Upper lobe of right lung (tissue), 1 donor: Measurements from ENCODE around the gene PUM1. TPM values are rescaled to one million over a fixed set of nuclear protein-coding genes. Genes with fewer than 3 reads are reported as not detected.

Experiments used
- ATAC-seq: fragments of 200-7000 bp; cut with Tn5 transposase; one replicate; pipeline ENCODE4 v1.9.1; 2020; ENCODE audit warnings: mild to moderate bottlenecking, moderate library complexity
- DNase-seq: peaks from one replicate; pipeline ENCODE4 v3.0.0-alpha.2; 2020
- H3K27ac ChIP-seq: fragments of 200-600 bp; one replicate; pipeline ENCODE4 v1.8.0; 2022
- H3K27me3 ChIP-seq: fragments of 200-600 bp; one replicate; pipeline ENCODE4 v1.8.0; 2022; ENCODE audit warnings: mild to moderate bottlenecking
- H3K36me3 ChIP-seq: fragments of 200-600 bp; one replicate; pipeline ENCODE4 v1.8.0; 2022
- H3K4me1 ChIP-seq: fragments of 200-600 bp; one replicate; pipeline ENCODE4 v1.8.0; 2022
- H3K4me3 ChIP-seq: fragments of 200-600 bp; one replicate; pipeline ENCODE4 v1.8.0; 2022; ENCODE audit warnings: mild to moderate bottlenecking
- H3K9me3 ChIP-seq: fragments of 200-600 bp; one replicate; pipeline ENCODE4 v1.8.0; 2022
- CTCF ChIP-seq: fragments of 200-600 bp; IDR thresholded peaks from one replicate; pipeline ENCODE4 v1.8.0; 2022; ENCODE audit warnings: antibody characterized with exemption
- intact Hi-C: fragments of 100-400 bp; cut with DNase I; formaldehyde crosslinking; loops from one replicate; pipeline ENCODE4 v1.11.0; 2022
- total RNA-seq: library from RNA; stranded (reverse); fragmentation: NEBNext Ultra II Directional; extraction: Animal tissue kit (Norgen Biotek cat#: 25700); gene quantifications from one replicate; pipeline ENCODE4 v1.2.1, GENCODE V29; 2021
- donor health status: DM: no; HTN: yes; CAD: no; lungs with severe emphysema.

The PUM1 gene
- total RNA-seq, 1 donor from 2014 or later = 117 TPM

GRCh38 chr1:30907481-30908315 lies 157.8 kb downstream of the PUM1 start:
- no peak for ATAC-seq
- Histone ChIP-seq H3K27ac (no peak overlapping the region), H3K9me3 (no peaks in the 10 kb centered on the region), H3K4me1 (peaks cover 24% of the 10 kb centered on the region), H3K4me3 (peak overlapping the region; percentile 60), H3K36me3 (no peaks in the 10 kb centered on the region), H3K27me3 (no peaks in the 10 kb centered on the region)
- no peak for TF ChIP-seq CTCF
- peak; percentile 66 for DNase-seq
- intact Hi-C loops = no loop called here

GRCh38 chr1:30906631-30907441 lies 158.7 kb downstream of the PUM1 start:
- H3K4me3 ChIP-seq = peak overlapping the region; percentile 60
- intact Hi-C loops = no loop called here
- no peak for ATAC-seq

GRCh38 chr1:30905916-30906620 lies 159.4 kb downstream of the PUM1 start:
- DNase-seq (no peak), ATAC-seq (no peak)
- Histone ChIP-seq H3K27ac (no peak overlapping the region), H3K4me3 (no peak overlapping the region), H3K4me1 (peaks cover 39% of the 10 kb centered on the region), H3K36me3 (no peaks in the 10 kb centered on the region), H3K27me3 (no peaks in the 10 kb centered on the region), H3K9me3 (no peaks in the 10 kb centered on the region)
- no peak for TF ChIP-seq CTCF
- intact Hi-C loops = no loop called here

More at GRCh38 chr1:30906631-30907441, 158.7 kb downstream of the PUM1 start:
- Histone ChIP-seq H3K27ac (no peak overlapping the region), H3K9me3 (no peaks in the 10 kb centered on the region), H3K36me3 (no peaks in the 10 kb centered on the region), H3K27me3 (no peaks in the 10 kb centered on the region), H3K4me1 (peaks cover 33% of the 10 kb centered on the region)
- TF ChIP-seq CTCF = no peak
- peak; percentile 54 for DNase-seq

- Histone ChIP-seq H3K27ac (no peak overlapping the region), H3K4me3 (no peak overlapping the region), H3K4me1 (peaks cover 38% of the 10 kb centered on the region), H3K9me3 (no peaks in the 10 kb centered on the region), H3K36me3 (no peaks in the 10 kb centered on the region), H3K27me3 (no peaks in the 10 kb centered on the region)
- ATAC-seq = no peak
- no peak for DNase-seq
- TF ChIP-seq CTCF = no peak
- intact Hi-C loops = no loop called here
These were observed 160.1 kb downstream of the PUM1 start for GRCh38 chr1:30905403-30905802.

- no peak overlapping the region for H3K27ac ChIP-seq
- no peak for TF ChIP-seq CTCF
- intact Hi-C loops = no loop called here
- no peaks in the 10 kb centered on the region for H3K9me3 ChIP-seq
- no peaks in the 10 kb centered on the region for H3K36me3 ChIP-seq
- ATAC-seq = no peak
- no peak overlapping the region for H3K4me3 ChIP-seq
- DNase-seq = no peak
- H3K27me3 ChIP-seq = no peaks in the 10 kb centered on the region
- H3K4me1 ChIP-seq = peaks cover 38% of the 10 kb centered on the region
These were observed 160.6 kb downstream of the PUM1 start for GRCh38 chr1:30904962-30905335.
